HUDEP-2 (cell line): ENCODE data around the gene NSFL1C.
A peak's percentile ranks its signal among the peaks of the same experiment; 100 is the strongest.
"Not testable (repeated sequence)": the region's sequence is repeated elsewhere in the genome, so short reads cannot be mapped to it uniquely, and the experiment has no call there.

Source experiments
- DNase-seq, 76 experiments: peaks; one replicate each; lab custom pipeline; 2025; ENCODE audit not compliant: unreplicated experiment in 76 of 76; lab: John Stamatoyannopoulos, UW

NSFL1C gene

DNA sequence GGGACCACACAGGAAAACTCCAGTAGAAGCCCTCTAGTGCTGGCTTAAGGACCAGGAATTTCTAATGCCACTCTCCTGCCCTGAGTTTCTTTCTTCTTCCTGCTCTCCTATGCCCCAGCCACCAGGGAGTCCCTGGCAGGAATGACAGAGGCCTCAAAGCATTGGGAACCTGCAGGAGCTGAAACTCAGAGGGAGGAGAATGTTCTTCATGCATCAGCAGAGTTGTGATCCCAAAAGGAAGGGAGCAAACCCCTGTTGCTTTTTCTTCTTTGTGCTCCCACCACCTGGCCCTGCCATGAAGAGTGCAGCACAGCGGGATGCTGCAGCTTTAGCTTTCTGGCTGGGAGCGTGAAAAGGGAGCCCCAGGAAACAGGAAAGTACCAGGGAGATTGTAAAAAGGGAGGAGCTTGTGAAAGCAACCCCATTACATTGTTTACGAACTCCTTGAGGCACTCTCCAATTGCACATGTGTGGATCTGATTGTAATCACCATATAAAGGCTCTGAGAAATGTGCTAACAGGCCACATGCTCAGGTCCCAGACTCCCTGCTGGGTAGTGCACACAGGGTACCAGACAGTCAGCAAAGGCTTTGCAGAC, 39.1 kb downstream of the NSFL1C start:
- peak in 1 of 76 experiments; percentile 8 for DNase-seq

GRCh38 chr20:1426231-1426849, 40.3 kb downstream of the NSFL1C start:
- no peak for DNase-seq

DNA sequence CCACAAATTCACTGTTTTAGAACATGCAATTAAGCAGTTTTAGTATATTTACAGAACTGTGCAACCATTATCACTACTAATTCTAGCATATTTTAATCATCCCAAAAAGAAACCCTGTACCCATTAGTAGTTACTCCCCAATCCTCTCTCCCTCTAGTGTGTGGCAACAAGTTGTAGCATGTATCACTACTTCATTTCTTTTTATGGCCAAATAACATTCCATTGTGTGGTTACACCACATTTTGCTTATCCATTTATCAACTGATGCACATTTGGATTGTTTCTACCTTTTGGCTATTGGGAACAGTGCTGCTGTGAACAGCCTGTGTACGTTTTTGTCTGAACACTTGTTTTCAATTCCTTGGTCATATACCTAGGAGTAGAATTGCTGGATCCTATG, 42.3 kb downstream of the NSFL1C start:
- no peak for DNase-seq

DNA sequence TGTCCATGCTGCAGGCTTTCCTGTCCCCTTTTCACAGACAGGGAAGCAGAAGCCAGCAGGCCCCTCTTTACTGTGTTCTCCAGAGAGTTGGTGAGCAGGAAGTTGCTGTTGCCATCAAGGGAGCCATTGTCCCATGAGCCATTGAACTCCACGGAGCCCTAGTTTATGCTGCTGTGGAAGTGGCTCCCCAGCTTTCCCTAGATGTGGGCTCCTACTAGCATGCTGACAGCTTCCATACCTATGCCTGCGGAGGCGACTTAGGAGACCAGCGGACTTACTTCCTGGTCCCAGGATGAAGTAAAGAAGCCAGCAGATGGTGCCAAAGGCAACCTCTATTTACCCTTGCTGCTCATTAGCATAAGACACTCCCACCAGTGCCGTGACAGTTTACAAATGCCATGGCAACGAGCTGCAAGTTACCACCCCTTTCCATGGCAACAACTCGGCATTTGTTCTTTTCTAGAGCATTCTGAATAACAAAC, 43.0 kb downstream of the NSFL1C start:
- DNase-seq, result peak in 13 of 76 experiments; percentile 0 to 29 (median 10)

- DNase-seq, result no peak
These were observed 43.4 kb downstream of the NSFL1C start for GRCh38 chr20:1423206-1423605.

GRCh38 chr20:1422753-1423152, 43.9 kb downstream of the NSFL1C start:
- DNase-seq, result no peak

- no peak for DNase-seq
These were observed 46.6 kb downstream of the NSFL1C start for GRCh38 chr20:1420066-1420465.

- DNase-seq, result no peak
These were observed 48.3 kb downstream of the NSFL1C start for GRCh38 chr20:1418350-1418749.

DNA sequence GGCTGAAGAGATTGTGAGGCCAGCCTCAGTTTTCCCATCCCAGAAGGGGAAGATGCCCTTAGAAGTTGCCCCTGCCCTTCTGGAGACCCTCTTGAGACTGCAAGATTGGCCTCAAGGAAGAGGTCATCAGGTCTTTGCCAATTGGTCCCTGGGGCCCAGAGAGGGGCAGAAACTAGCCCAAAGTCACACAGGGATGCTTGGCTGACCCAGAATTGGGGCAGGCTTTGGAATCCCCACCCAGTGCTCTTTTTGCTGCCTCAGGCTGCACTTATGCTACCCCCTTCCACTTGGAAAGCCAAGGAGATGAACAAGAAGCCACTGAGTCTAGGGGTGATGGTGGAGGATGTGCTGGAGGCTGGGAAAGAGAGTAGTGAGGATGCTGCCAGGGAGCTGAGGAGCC, 48.9 kb downstream of the NSFL1C start:
- no peak for DNase-seq

GRCh38 chr20:1417273-1417672, 49.4 kb downstream of the NSFL1C start:
- DNase-seq, result no peak

GRCh38 chr20:1415667-1416468, 50.8 kb downstream of the NSFL1C start:
- peak in 4 of 76 experiments; percentile 14 to 36 (median 22) for DNase-seq

DNA sequence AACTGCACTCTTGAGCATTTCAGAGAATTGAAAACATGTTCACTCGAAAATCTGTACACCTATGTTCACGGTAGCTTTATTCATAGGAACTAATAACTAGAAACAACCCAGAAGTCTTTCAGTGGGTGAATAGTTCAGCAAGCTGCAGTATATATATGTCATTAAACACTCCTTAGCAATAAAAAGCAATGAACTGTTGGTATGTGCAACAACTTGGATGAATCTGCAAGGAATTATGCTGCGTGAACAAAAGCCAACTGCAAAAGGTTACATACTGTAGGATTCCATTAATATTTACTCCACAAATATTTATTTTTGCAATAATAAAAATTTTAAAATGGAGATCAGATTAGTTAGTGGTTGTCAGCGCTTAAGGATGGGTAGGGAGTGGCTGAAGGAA, 51.7 kb downstream of the NSFL1C start:
- no peak for DNase-seq

- no peak for DNase-seq
These were observed 60.8 kb downstream of the NSFL1C start for GRCh38 chr20:1405801-1406200.

DNA sequence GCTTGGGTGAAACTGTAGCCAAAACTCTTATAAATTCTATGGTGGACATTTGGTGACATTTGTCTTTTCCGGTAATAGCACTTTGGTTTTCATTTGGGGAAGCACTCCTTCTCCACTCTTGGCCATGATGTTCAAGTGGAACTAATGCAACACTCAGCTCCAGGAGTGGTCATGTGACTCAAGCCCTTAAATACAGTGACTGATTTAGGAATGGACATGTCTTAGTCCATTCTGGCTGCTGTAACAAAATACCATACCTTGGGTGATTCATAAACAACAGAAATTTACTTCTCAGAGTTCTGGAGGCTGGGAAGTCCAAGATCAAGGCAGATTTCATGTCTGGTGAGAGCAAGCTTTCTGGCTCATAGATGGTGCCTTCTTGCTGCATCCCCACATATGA, 63.0 kb downstream of the NSFL1C start:
- DNase-seq, result no peak

- DNase-seq, result no peak
These were observed 64.5 kb downstream of the NSFL1C start for GRCh38 chr20:1402149-1402548.

- DNase-seq, result no peak
These were observed 65.2 kb downstream of the NSFL1C start for GRCh38 chr20:1401451-1401907.

DNA sequence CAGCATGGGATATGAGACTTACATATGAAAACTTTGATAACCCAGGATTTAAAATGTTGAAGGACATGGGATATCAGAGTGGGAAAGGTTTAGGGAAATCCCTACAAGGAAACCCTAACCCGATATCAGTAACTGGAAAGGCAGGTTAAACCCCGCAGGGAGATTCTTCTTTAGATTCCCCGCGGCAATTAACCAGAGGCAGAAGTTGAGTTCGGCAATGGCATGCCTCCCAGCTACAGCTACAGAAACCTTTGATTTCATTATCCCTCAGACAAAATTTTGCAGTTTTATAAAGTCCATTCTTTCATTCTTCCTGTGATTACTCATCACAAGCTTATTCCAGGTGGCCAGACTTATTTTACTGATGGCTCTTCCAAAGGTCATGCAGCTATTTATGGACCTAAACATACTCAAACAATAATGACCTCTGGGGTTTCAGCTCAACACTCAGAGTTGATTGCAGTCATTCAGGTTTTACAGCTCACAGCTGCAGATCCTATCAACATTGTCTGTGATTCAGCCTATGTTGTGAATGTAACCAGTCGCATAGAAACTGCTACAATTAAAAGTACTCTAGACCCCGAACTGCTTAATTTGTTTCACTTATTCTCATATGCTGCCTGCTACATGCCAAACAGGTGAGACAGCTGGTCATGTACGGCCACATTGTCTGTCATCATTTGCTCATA, 66.8 kb downstream of the NSFL1C start:
- DNase-seq, result not testable (repeated sequence)

DNA sequence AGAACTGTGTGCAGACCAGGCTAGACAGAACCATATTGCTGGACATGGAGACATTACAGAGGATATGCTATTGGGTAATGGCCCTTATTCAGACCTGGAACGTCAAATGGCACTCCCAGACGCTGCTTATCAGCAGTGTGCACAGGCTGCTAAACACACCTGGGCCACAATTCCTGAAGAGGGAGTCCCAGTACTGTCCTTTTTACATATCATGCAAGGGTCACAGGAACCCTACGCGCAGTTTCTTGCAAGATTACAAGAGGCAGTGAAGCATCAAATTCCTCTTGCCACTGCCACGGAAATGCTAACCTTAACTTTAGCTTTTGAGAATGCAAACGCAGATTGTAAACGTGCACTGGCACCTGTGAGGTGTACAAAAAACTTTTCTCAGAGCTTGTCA, 68.5 kb downstream of the NSFL1C start:
- DNase-seq, result not testable (repeated sequence)

DNA sequence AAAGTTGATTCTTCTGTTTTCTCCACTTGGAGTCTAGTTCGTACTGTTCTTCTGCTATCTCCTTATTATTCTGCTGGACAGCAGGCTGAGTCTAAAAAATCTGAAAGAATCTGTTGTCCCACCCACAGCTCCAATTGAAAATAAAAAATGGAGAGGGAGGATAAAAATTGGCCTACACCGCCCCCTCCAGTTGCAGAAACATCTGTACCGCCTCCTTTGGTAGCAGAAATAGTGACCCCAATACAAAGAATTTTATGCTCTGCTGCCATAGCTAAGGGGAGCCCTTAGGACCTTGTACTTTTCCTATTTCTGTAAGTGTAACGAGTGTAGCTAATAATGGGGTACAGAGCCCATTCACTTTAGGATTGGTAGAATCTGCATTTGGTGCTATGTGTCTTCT, 68.9 kb downstream of the NSFL1C start:
- no peak for DNase-seq

- DNase-seq, result no peak
These were observed 69.9 kb downstream of the NSFL1C start for GRCh38 chr20:1396702-1397101.

GRCh38 chr20:1396264-1396663, 70.4 kb downstream of the NSFL1C start:
- no peak for DNase-seq
